Activated T-helper 2 cell treated with anti-CD3 and anti-CD28 coated beads, Interferon-gamma antibody, Interleukin-2, Interleukin-4, amounts not matched to agents 10 μg/mL and 5 μg/mL and 100 μg/mL, durations not matched to agents 14 hours and 24 hours and 36 hours (primary cell): ENCODE measurements around the gene HEG1. TPM values are rescaled to one million over a fixed set of nuclear protein-coding genes. Genes with fewer than 3 reads are reported as not detected.

Experiments
- DNase-seq: peaks from one replicate; pipeline ENCODE4 v3.0.0; 2021; ENCODE audit warnings: low spot score
- H3K27ac Mint-ChIP-seq: one replicate; pipeline ENCODE4 v1.8.0; 2021; ENCODE audit warnings: mixed read lengths
- H3K27me3 Mint-ChIP-seq: one replicate; pipeline ENCODE4 v1.8.0; 2021; ENCODE audit warnings: low read depth, mixed read lengths
- H3K36me3 Mint-ChIP-seq: one replicate; pipeline ENCODE4 v1.8.0; 2021; ENCODE audit warnings: low read depth, mixed read lengths
- H3K4me1 Mint-ChIP-seq: one replicate; pipeline ENCODE4 v1.8.0; 2021; ENCODE audit warnings: low read depth, mixed read lengths
- H3K4me3 Mint-ChIP-seq: one replicate; pipeline ENCODE4 v1.8.0; 2021; ENCODE audit warnings: low read depth, mild to moderate bottlenecking, moderate library complexity, mixed read lengths
- H3K9me3 Mint-ChIP-seq: one replicate; pipeline ENCODE4 v1.8.0; 2021; ENCODE audit warnings: mixed read lengths
- intact Hi-C: fragments of 100-400 bp; cut with micrococcal nuclease; formaldehyde crosslinking; loops from one replicate; pipeline ENCODE4 v1.15.1; 2023
- total RNA-seq: library from RNA; stranded (reverse); gene quantifications from 2 replicates; pipeline ENCODE4 v1.2.3, GENCODE V29; 2022

The HEG1 gene
- total RNA-seq, 1 donor from 2014 or later = 59.1 TPM

DNA sequence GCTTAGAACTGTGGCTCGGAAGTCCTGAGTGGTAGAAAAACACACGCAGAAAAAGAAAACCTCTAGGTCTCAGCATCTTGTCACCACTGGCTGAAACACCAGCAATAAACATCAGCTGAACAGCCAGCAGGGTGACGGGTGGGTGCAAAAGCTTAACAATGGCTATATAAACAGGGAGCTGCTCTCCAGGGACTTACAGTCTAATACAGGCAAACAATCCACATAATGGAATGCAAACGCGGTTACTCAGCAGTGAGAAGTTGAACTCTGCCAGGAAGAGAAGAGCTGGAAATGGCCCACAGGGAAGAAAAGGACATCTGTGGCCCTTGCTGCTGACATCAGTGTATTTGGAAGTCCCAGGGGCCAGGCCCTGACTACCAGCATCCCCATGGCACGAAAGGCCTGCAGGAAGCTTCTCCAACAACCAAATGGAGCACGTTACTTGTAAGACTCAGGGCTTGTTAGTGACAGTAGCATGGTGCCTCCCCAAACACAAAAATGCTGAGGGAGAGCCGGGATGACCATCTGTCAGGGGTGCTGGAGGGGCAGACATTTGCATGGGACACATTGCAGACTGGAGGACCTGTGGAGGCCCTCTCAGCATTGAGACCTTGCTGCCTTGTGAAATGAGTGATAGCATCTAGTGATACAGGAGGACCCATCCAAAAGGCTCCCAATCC lies 3.0 kb downstream of the HEG1 start:
- intact Hi-C loops = loop anchor here (1.0 kb wide), 5 partner anchors 17 to 180 kb away; no protein-coding TSS in a partner anchor
- Mint-ChIP-seq H3K27me3 (peaks cover 3% of the 10 kb centered on the region), H3K9me3 (no peaks in the 10 kb centered on the region), H3K4me3 (peak overlapping the region; percentile 95), H3K36me3 (peaks cover 43% of the 10 kb centered on the region), H3K4me1 (peaks cover 64% of the 10 kb centered on the region), H3K27ac (peak overlapping the region; percentile 86)
- DNase-seq = no peak

DNA sequence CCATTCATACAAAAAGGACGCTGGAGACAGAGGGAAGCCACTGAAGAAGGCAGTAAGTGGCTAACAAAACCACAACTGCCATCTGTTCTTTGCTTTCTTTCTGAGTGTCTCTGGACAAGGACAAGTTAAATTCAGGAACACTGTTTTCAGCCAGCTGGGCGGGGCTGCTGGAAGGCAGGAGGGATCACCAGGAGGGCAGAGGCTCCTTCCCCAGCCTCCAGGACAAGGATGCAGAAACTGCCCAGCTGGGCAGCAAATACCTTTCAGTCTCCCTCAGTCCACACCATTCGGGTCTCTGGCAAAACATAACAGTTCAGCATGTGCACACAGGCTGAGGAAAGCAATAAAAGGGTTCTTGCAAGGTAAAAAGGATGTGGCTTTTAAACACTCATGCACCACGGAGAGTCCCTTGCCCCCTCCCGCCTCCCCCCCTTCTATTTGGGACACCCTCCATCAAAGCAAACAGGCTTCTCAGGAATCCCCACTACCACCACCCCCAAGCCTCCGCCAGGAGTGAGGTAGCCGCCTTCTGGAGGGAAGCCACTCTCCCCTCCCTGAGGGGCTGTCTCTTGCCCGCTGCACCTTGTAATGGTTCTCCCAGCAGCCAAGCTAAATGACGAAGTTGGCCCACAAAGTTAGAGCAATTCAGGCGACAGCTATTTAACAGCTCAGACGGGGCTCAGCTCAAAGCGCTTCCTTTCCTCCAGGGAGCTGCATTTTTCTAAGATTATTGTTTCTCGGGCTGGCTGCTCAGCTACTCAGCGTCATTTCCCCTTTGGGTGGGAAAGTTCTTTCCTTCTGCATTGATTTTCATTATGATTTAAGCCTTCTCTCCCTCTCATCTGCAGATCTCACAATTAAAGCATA lies 3.8 kb downstream of the HEG1 start:
- peaks cover 59% of the 10 kb centered on the region for H3K4me1 Mint-ChIP-seq

DNA sequence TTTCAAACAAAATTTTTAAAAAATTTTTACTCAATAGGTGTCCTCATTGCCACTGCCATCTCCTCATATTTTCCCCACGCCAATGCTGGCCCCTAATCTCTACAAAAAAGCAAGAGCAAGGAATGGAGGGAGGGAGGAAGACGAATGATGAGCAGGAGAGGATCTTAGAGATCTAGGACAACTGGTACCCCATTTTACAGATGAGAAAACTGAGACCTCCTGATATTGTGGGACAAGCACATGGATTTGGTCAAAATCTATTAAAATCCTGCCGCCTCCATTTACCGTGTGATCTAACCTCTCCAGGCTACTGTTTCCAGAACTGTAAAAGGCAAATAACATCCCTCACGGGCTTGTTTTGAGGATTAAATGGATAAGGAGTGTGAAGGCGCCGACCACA lies 4.6 kb downstream of the HEG1 start:
- DNase-seq = no peak
- H3K4me1 Mint-ChIP-seq = peaks cover 54% of the 10 kb centered on the region
- peak overlapping the region; percentile 86 for H3K27ac Mint-ChIP-seq
- H3K36me3 Mint-ChIP-seq = peaks cover 49% of the 10 kb centered on the region
- intact Hi-C loops = no loop called here
- H3K27me3 Mint-ChIP-seq = no peaks in the 10 kb centered on the region
- no peaks in the 10 kb centered on the region for H3K9me3 Mint-ChIP-seq
- peak overlapping the region; percentile 95 for H3K4me3 Mint-ChIP-seq

More for the DNA sequence above, 3.8 kb downstream of the HEG1 start:
- no peaks in the 10 kb centered on the region for H3K9me3 Mint-ChIP-seq
- peak; percentile 48 for DNase-seq
- H3K27me3 Mint-ChIP-seq = peaks cover 2% of the 10 kb centered on the region
- H3K4me3 Mint-ChIP-seq = peak overlapping the region; percentile 95
- H3K36me3 Mint-ChIP-seq = peaks cover 47% of the 10 kb centered on the region
- peak overlapping the region; percentile 86 for H3K27ac Mint-ChIP-seq
- intact Hi-C loops = loop anchor here (1.0 kb wide), 5 partner anchors 17 to 180 kb away; no protein-coding TSS in a partner anchor

DNA sequence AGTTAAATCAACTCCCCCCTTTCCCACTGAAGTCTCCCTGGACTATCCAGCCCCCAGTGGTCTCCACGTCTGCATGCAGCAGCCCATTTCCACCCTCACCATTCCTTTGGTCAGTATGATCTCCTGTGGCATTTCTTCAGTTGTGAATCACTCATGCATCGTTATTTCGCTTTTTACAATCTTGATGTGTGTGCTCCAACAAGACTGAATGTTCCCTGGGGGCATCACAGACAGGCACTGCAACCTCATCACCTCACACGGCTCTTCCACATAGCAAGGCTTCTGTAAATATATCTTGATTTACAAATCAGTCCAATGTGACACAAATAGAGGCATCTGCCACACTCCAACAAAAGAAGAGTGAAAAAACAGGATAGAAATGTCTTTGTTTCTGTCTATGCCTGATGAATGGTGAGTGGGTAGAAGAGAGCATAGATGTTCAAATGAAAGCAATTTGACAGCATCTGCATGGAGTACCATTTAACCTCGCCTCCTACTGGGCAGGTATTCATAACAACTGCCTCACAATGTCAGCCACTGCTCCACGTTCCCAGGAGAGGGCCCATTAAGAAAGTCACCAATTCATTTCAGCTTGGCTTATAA lies 5.2 kb downstream of the HEG1 start:
- Mint-ChIP-seq H3K4me1 (peaks cover 53% of the 10 kb centered on the region), H3K4me3 (no peak overlapping the region), H3K27me3 (no peaks in the 10 kb centered on the region), H3K9me3 (no peaks in the 10 kb centered on the region), H3K36me3 (peaks cover 49% of the 10 kb centered on the region), H3K27ac (no peak overlapping the region)
- intact Hi-C loops = no loop called here
- no peak for DNase-seq

GRCh38 chr3:125048282-125048681 lies 7.5 kb downstream of the HEG1 start:
- H3K9me3 Mint-ChIP-seq = no peaks in the 10 kb centered on the region
- intact Hi-C loops = no loop called here
- H3K36me3 Mint-ChIP-seq = peaks cover 36% of the 10 kb centered on the region

GRCh38 chr3:125045965-125046364 lies 9.8 kb downstream of the HEG1 start:
- Mint-ChIP-seq H3K4me1 (peaks cover 20% of the 10 kb centered on the region), H3K27me3 (no peaks in the 10 kb centered on the region), H3K27ac (no peak overlapping the region), H3K36me3 (peaks cover 45% of the 10 kb centered on the region), H3K9me3 (no peaks in the 10 kb centered on the region), H3K4me3 (no peak overlapping the region)
- DNase-seq = no peak
- intact Hi-C loops = no loop called here

More at GRCh38 chr3:125048282-125048681, 7.5 kb downstream of the HEG1 start:
- Mint-ChIP-seq H3K4me1 (peaks cover 39% of the 10 kb centered on the region), H3K27ac (no peak overlapping the region), H3K4me3 (no peak overlapping the region), H3K27me3 (no peaks in the 10 kb centered on the region)
- no peak for DNase-seq

DNA sequence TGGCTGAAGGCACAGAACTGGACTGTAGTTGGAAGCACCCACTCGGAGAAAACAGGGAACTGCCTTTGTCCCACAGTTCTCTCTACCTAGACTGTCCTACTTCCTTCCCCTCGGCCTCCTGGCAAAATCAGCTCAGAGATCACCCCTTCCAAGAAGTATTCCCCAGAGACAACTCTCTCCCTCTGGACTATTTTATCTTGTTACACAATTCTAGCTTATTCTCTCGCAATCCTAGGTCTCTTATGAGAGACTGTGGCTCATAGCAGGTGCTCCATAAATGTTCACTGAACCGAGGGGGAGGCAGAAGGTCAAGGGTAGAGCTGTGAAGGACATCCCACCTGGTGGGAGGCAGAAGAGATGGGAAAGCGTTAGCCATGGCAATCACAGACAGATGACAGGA lies 10.6 kb downstream of the HEG1 start:
- H3K27ac Mint-ChIP-seq = no peak overlapping the region
- H3K4me3 Mint-ChIP-seq = no peak overlapping the region
- intact Hi-C loops = no loop called here
- H3K9me3 Mint-ChIP-seq = no peaks in the 10 kb centered on the region
- DNase-seq = no peak
- peaks cover 38% of the 10 kb centered on the region for H3K36me3 Mint-ChIP-seq
- no peaks in the 10 kb centered on the region for H3K27me3 Mint-ChIP-seq
- H3K4me1 Mint-ChIP-seq = peaks cover 13% of the 10 kb centered on the region

DNA sequence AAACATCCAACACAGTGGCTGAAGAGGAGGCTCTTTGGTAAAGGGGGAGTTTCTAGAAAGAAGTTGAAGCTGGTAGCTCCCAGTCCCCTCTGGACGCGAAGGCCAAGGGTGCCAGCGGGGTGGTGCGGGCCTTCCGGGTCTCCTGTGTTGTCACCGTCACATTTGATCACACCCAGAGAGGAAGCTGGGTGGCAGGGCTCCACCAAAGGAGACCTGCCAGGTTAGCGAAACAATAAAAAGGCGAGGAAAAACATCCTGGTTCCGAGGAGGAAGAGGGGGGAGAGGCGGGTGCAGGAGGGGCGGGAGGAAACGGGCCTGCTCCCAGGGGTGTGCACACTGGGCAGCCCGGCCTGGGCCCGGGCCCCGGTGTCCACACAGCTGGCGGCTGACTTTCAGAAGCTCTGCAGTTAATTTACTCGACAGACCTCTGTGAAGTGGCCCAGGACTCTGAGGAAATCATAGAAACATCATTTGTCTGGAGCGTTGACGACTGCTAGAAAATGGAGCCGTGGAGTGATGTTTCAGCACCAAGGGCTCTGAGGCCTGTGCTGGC lies 12.1 kb downstream of the HEG1 start:
- Mint-ChIP-seq H3K27ac (no peak overlapping the region), H3K4me3 (no peak overlapping the region), H3K9me3 (peaks cover 8% of the 10 kb centered on the region), H3K27me3 (peaks cover 4% of the 10 kb centered on the region), H3K36me3 (peaks cover 41% of the 10 kb centered on the region), H3K4me1 (peaks cover 7% of the 10 kb centered on the region)
- DNase-seq = no peak
- intact Hi-C loops = no loop called here

GRCh38 chr3:125042725-125043406 lies 12.9 kb downstream of the HEG1 start:
- Mint-ChIP-seq H3K27me3 (peaks cover 4% of the 10 kb centered on the region), H3K27ac (no peak overlapping the region), H3K4me3 (no peak overlapping the region), H3K36me3 (peaks cover 40% of the 10 kb centered on the region), H3K4me1 (peaks cover 5% of the 10 kb centered on the region), H3K9me3 (peaks cover 14% of the 10 kb centered on the region)
- DNase-seq = no peak
- intact Hi-C loops = no loop called here

GRCh38 chr3:125039131-125040100 lies 16.4 kb downstream of the HEG1 start:
- Mint-ChIP-seq H3K4me1 (peaks cover 21% of the 10 kb centered on the region), H3K27ac (no peak overlapping the region), H3K36me3 (peaks cover 57% of the 10 kb centered on the region), H3K4me3 (no peak overlapping the region), H3K9me3 (peaks cover 43% of the 10 kb centered on the region), H3K27me3 (peaks cover 4% of the 10 kb centered on the region)
- DNase-seq = no peak
- intact Hi-C loops = no loop called here

DNA sequence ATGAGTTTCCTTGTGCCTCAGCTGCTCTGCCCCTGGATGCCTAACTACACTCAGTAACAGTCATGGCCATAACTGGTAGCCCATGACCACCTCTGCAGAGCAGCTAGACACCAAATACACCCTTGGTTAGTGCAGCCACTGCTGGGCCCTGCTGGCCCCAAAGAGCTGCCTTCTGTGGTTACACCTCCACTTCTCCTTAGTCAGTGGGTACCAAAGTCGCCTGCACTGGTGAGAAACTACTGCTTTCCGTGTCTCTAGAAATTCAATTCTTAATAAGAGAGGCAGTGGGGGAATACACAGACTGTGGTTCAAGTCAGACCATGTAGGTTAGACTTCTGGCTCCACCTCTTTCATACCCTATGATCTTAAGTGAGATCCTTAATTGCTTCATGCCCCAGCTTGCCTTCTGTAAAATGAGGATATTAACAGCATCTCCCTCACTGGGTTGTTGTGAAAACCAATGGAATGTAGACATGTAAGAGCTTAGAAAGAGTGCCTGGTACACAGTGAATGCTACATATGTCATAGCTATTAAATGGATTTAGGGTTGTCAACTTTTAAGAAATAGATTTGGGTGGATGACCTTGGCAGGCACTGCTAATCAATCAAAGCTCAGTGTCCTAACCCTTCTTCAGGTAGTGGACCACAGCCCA lies 18.2 kb downstream of the HEG1 start:
- Mint-ChIP-seq H3K27ac (no peak overlapping the region), H3K4me3 (no peak overlapping the region), H3K9me3 (peaks cover 48% of the 10 kb centered on the region), H3K36me3 (peaks cover 57% of the 10 kb centered on the region), H3K27me3 (peaks cover 4% of the 10 kb centered on the region), H3K4me1 (peaks cover 23% of the 10 kb centered on the region)
- intact Hi-C loops = no loop called here
- no peak for DNase-seq
